SK-N-DZ (cell line): ENCODE measurements around the gene TDRD9.

Source experiments
- DNase-seq: peaks from one replicate; pipeline ENCODE4 v3.0.0-alpha.2; 2015; ENCODE audit warnings: low spot score

The TDRD9 gene

DNA sequence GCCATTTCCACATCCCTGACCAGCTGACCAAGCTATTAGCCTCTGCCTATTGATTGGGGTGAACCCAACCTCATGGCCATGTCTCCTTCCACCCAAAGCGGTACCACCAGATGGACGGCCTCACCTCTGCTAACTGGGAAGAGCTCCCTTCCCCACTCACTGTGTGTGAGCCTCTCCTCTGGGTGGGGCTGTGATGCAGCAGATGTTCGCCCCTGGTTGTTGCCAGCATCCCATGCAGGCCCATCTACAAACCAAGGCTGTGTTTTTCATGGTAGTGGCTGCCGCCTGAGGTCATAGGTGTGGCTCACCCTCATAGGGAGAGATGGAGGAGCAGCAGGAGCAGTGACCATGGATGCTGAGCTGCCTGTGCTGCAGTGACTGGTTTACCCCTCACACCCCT lies 61.7 kb downstream of the TDRD9 start:
- DNase-seq: no peak

DNA sequence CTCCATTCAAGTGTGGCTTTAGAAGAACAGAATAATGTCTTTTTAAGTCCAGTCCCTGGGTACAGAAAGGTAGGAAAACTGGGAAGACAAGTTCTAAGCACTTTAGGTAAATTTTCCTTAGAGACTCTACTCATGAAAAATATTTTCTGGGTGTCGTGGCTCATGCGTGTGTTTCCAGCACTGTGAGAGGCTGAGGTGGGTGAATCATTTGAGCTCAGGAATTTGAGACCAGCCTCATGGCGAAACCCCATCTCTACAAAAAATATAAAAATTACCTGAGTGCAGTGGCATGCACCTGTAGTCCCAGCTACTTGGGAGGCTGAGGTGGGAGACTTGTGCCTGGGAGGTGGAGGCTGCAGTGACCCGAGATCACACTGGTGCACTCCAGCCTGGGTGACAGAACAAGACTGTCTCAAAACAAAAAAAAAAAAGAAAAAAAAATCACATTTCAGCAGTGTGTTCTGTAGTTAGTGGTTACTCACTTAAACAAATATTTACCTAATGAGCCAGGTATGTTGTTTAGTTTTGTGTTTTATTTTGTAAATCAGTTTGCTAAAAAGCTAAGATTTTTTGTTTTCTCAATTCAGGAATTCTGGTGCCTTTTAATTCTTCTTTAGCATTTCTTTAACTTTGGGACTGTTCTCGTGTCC lies 66.4 kb downstream of the TDRD9 start:
- no peak for DNase-seq

GRCh38 chr14:103995876-103996275 lies 67.6 kb downstream of the TDRD9 start:
- DNase-seq: no peak

GRCh38 chr14:103997391-103997790 lies 69.1 kb downstream of the TDRD9 start:
- no peak for DNase-seq

DNA sequence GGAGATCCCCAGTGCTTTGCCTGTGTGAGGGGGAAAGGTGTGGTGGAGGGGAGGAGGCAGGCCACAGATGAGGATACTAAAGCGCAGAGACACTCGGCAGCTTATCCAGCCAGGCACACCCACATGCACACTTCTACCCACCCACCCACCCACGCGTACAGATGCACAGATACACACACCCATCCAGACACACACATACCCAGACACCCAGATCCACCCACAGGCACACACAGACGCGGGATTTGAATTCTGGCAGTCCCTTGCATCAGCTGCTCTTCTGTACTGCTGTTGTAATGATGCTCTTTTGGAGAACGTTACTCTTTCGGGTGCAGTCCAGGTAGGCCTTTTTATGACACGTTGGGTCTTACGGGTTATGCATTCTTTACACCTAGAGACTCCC lies 69.8 kb downstream of the TDRD9 start:
- DNase-seq: no peak

DNA sequence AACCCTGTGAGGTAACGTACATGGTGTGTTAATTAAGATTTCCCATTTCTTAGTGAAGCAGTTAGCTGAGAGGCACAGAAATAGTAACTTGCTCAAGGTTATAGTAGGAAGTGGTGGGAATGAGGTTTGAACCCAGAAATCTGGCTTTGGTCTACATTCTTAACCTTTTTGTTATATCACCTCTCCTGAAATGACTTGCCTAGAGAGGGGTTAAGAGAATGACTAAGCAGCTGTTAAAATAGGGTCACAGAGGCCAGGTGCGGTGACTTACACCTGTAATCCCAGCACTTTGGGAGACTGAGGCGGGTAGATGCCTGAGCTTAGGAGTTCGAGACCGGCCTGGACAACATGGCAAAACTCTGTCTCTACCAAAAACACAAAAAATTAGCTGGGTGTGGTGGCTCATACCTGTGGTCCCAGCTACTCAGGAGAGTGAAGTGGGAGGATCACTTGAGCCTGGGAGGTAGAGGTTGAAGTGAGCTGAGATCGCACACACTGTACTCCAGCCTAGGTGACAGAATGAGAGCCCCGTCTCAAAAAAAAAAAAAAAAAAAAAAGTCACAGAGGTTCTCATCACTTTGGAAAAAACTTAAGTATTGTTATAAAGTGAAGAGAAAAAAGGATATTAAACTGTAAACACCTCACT lies 71.7 kb downstream of the TDRD9 start:
- DNase-seq: no peak

DNA sequence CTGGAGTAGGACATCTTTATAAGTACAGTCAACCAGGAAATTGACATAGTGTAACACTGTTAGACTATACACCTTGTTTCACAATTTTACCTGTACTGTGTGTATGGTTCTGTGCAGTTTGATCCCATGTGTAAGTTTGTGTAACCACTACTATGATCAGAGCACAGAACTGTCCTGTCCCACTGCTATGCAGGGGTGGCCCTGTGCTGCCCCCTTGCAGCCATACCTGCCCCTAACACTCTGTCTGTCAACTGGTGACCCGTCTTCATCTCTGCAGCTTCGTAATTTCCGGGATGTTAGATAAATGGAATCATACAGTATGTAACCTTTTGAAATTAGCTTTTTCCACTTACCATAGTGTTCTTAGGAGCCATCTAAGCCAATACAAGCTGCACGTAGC lies 72.7 kb downstream of the TDRD9 start:
- no peak for DNase-seq

DNA sequence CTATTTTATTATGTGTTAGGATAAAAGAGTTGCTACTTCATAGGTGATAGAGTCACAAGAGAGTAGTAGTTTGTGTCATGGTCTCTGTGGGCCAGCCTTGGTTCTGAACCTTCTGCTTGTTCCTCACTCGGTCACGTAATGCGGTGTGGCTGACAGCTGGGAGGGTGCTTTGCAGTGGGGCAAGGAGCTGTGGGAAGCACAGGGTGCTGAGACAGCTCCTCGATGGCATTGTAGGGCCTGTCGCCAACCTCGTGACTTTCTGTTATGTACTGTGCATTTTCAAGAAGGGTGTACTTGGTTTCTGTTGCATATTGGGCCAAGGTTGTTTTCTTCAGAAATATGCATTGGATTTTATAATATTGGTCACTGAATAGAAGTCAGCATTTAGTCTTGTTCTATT lies 75.4 kb downstream of the TDRD9 start:
- no peak for DNase-seq

- no peak for DNase-seq
These were observed 76.6 kb downstream of the TDRD9 start for GRCh38 chr14:104004849-104005248.

- no peak for DNase-seq
These were observed 77.2 kb downstream of the TDRD9 start for GRCh38 chr14:104005489-104005888.

GRCh38 chr14:104007121-104007520 lies 78.9 kb downstream of the TDRD9 start:
- DNase-seq: no peak

DNA sequence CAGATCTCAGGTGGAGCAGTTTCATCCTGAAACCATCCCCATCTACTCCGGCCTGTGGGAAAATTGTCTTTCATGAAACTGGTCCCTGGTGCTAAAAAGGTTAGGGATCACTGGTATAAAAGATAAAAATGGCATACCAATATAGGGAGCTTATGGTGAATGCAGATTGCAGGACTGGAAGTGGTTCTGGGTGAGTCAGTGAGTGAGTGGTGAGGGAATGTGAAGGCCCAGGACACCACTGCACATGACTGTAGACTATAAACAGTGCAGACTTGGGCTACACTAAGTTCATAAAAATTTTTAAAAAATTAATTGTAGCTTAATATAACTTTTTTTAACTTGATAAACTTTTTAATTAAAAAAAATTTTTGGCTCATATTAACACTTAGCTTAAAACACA lies 81.0 kb downstream of the TDRD9 start:
- no peak for DNase-seq

DNA sequence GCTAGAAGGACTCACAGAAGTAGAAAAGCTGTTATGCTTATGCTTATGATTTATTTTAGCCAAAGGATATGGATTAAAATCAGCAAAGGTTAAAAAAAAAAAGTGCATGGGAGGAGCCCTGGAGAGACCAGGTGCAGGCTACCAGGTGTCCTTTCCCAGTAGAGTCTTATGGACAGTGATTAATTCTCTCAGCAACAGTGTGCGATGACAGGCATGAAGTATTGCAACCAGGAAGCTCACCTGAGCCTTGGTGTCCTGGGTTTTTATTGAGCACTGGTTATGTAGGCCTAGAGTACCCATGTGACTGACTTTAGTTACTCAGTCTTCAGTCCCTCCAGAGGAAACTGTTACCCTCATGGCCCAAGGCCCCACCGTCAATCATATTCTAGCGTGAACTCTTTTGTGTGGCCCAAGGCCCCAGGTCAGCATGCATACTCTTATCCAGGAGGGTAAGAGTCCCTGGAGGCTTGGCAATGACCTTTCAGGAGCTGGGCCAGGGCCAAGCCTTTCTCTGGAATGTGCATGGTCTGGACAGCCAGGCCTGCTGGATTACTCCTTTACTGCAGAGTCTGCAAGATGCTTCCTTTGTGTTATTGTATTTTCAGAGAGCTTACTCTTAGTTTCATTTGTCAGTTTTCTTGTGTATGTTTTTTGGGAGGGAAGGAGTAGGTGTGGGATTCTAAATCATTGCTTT lies 83.7 kb downstream of the TDRD9 start:
- no peak for DNase-seq

DNA sequence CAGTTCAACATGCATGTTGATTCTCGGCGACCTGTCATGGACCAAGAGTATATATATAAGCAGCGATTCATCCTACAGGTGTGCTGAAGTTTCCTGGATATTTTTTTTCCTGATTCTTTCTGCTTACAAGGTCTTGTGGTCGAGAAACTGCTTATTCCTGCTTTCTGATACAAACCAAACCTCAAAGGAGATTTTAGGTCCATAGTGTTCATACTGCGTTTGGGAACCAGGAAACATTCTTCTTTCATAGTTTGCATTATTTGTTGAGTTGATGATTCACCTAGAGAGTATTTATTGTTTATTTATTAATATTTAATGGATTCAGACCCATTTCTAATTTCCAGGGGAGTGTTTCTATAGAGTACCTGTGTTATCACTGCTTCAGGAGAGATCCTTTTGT lies 86.5 kb downstream of the TDRD9 start:
- DNase-seq: no peak

DNA sequence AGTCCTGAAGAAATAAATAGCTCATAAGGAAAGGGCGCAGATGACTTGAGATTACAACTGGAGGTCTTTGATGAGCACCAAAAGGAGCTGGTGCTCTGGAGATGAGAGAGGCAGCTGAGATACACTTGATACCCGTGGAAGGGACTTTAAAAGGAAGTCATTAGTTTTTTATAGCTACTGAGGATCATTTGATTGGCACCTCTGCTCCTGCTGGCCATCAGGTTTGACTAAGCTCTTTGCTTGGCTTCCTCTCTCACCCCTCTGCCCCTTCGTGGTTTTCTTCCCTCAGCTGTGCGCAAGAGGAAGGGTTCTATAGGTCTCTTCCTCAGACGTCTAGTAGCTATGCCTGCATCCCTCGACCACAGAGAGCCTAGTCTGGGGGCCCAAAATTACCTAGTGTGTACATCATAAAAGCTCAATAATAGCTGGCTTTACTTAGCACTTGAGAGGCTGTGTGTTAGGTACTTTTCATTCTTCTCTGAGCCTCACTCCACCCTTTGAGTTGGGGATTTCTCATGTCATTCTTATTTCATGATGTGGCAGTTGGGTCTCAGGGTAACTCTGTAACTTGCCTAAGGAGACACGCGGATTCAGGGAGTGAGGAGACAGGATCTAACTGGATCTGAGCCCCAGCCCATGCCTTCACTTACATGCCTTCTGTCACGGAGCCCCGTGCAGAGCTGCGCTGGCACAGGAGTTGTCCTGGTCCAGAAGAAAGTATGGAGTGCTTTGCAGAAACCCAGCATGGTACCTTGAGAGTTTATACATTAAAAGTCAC lies 88.8 kb downstream of the TDRD9 start:
- no peak for DNase-seq

DNA sequence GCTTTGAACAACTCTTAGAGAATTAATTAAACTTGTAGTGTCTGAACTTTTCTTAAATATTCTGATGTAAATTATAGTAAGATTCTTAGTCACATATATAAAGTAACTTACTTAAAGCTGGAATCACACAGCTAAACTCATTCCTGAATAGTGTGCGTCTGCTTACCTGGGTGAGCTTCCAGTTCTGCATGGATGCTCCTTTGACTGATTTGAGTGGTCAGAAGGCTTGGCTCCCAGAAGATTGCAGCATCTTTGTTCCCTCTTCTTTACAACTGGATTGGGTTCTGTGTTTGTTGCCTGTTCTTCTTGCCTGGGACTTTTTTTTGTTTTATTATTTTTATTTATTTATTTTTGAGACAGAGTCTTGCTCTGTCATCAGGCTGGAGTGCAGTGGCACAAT lies 90.8 kb downstream of the TDRD9 start:
- DNase-seq: no peak

GRCh38 chr14:104019806-104020205 lies 91.5 kb downstream of the TDRD9 start:
- DNase-seq: no peak

DNA sequence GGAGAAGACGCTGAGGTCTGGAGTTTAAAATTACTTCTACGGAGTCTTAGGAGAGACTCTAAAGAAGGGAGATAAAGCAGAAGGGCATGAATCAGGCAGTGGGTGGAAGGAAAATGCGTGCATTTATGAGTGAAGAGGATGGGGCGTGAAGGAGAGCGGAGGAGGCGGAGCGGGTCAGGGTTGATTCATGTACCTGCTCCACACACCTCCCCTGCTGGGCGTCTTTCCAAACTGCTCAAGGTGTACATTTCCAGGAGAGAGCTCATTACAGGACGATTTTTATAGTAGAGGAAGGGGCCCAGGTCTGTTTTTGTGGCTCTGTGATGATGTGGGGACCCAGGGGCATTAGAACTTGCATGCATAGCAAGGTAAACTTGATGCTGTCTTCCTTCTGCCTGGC lies 92.2 kb downstream of the TDRD9 start:
- DNase-seq: no peak

DNA sequence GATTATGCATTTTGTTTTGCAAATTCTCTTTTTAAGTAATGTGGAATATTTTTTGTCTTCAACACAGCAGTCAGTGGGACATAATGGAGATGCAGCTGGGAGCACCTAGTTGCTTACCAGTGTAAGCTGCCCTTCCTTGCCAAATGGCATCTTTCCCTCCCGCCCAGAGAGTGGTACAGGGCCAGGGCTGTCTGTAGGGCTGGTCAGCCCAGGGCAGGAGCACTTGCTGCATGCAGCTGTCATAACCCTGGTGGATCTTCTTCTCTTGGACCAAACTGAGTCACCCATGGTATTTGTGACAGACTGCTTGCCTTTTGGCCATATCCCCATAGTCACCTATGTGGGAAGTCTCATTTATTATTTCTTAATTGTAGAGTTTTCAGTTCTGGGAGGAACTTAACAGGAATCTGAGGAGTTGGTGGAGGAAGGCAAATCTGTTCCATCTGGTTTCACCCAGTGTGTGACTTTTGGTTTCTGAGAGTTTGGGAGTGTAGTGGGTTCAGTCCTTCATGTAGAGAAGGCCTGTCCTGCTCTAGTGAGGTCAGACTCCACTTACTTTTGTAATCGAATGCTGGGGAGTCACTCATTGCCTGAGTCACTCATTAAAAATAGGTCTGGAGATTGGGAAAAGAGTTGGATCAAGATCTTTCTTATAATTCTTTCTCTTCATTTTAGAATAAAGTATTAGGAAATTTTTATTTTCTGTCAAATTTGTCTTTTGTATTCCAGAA lies 95.2 kb downstream of the TDRD9 start:
- no peak for DNase-seq

- DNase-seq: no peak
These were observed 97.3 kb downstream of the TDRD9 start for GRCh38 chr14:104025534-104025933.

- DNase-seq: no peak
These were observed 97.8 kb downstream of the TDRD9 start for GRCh38 chr14:104026024-104026423.

DNA sequence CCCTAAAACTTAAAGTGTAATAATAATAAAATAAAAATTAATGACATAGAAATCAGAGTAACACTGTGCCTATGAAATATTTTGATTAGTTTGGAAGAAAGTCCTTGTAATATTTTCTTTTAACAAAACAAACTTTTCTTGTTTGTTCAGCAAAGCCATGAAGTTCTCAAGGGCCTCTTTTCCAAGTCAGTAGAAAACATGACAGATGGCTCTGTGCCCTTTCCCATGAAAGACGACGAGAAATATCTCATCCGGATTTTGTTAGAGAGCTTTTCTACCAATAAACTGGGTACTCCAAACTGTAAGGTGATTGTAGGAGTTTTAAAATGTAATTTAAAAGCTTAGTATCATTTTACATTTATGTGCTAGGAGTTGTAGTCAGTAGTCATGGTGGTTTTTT lies 102.7 kb downstream of the TDRD9 start:
- DNase-seq: no peak
